Stimulated activated memory B cell treated with anti-CD40 and anti-IgM and Interleukin-4, amounts not matched to agents 10 μg/mL and 1 μg/mL and 100 μg/mL, for 72 hours (primary cell): ENCODE results near the gene HNRNPF.
"Not testable (repeated sequence)": the region's sequence is repeated elsewhere in the genome, so short reads cannot be mapped to it uniquely, and the experiment has no call there.

Experiments
- ATAC-seq: fragments of 150-1000 bp; cut with Tn5 transposase; 2 replicates; pipeline ENCODE4 v1.10.0; 2021
- H3K27ac Mint-ChIP-seq: one replicate; pipeline ENCODE4 v1.8.0; 2022; ENCODE audit warnings: mild to moderate bottlenecking, mixed read lengths
- H3K27me3 Mint-ChIP-seq: one replicate; pipeline ENCODE4 v1.8.0; 2022; ENCODE audit warnings: mixed read lengths
- H3K36me3 Mint-ChIP-seq: one replicate; pipeline ENCODE4 v1.8.0; 2022; ENCODE audit warnings: mixed read lengths
- H3K4me1 Mint-ChIP-seq: one replicate; pipeline ENCODE4 v1.8.0; 2022; ENCODE audit warnings: mixed read lengths
- H3K4me3 Mint-ChIP-seq: one replicate; pipeline ENCODE4 v1.8.0; 2022; ENCODE audit warnings: mild to moderate bottlenecking, moderate library complexity, mixed read lengths
- H3K9me3 Mint-ChIP-seq: one replicate; pipeline ENCODE4 v1.8.0; 2022; ENCODE audit warnings: mixed read lengths

The HNRNPF gene

GRCh38 chr10:43341450-43341849 lies 67.5 kb downstream of the HNRNPF start:
- H3K27ac Mint-ChIP-seq = no peak overlapping the region
- peaks cover 38% of the 10 kb centered on the region for H3K27me3 Mint-ChIP-seq
- no peak for ATAC-seq
- H3K4me1 Mint-ChIP-seq = no peaks in the 10 kb centered on the region
- H3K9me3 Mint-ChIP-seq = no peaks in the 10 kb centered on the region
- no peak overlapping the region for H3K4me3 Mint-ChIP-seq
- no peaks in the 10 kb centered on the region for H3K36me3 Mint-ChIP-seq

- H3K4me3 Mint-ChIP-seq = no peak overlapping the region
- H3K4me1 Mint-ChIP-seq = no peaks in the 10 kb centered on the region
- H3K9me3 Mint-ChIP-seq = no peaks in the 10 kb centered on the region
- H3K36me3 Mint-ChIP-seq = no peaks in the 10 kb centered on the region
- H3K27ac Mint-ChIP-seq = no peak overlapping the region
- no peak for ATAC-seq
- H3K27me3 Mint-ChIP-seq = peaks cover 45% of the 10 kb centered on the region
Measured at GRCh38 chr10:43340619-43341018, 68.4 kb downstream of the HNRNPF start.

DNA sequence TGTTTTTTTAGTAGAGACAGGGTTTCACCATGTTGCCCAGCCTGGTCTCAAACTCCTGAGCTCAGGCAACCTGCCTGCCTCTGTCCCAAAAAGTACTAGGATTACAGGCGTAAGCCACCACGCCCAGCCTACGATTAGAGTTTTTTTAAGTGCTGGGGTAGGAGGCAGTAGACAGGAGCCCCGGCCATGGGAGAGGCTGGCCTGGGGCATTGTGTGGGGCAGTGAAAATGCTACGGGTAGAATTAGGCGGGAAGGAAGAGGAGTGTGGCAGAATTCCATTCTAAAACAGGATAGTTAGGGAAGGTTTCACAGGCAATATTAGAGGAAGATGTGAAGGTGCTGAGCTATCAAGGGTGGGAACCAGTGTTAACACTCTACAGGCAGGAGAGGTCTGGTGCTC lies 68.9 kb downstream of the HNRNPF start:
- no peaks in the 10 kb centered on the region for H3K36me3 Mint-ChIP-seq
- peaks cover 50% of the 10 kb centered on the region for H3K27me3 Mint-ChIP-seq
- no peak overlapping the region for H3K27ac Mint-ChIP-seq
- ATAC-seq = no peak
- H3K4me1 Mint-ChIP-seq = no peaks in the 10 kb centered on the region
- no peaks in the 10 kb centered on the region for H3K9me3 Mint-ChIP-seq
- H3K4me3 Mint-ChIP-seq = no peak overlapping the region

- peaks cover 52% of the 10 kb centered on the region for H3K27me3 Mint-ChIP-seq
- ATAC-seq = no peak
- H3K4me1 Mint-ChIP-seq = no peaks in the 10 kb centered on the region
- H3K9me3 Mint-ChIP-seq = no peaks in the 10 kb centered on the region
- H3K4me3 Mint-ChIP-seq = no peak overlapping the region
- no peak overlapping the region for H3K27ac Mint-ChIP-seq
- no peaks in the 10 kb centered on the region for H3K36me3 Mint-ChIP-seq
Measured at GRCh38 chr10:43339136-43339535, 69.8 kb downstream of the HNRNPF start.

DNA sequence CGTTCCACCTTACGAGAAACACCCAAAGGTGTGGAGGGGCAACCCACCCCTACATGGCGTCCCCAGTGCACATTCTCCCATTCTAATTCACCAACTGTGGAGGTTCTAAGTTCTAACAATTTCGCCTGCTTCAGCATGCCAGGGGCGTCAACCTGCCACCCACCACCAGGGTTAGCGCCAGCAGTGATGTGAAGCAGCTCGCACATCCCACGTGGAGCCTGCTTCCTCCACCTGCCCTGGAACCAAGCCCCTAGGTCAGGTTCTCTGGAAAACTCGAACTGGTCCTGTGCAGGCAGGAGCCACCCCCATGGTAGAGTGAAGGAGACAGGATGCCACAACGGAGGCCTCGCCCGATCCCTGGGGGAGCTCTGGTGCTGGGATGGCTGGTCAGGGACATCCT lies 70.9 kb downstream of the HNRNPF start:
- no peaks in the 10 kb centered on the region for H3K4me1 Mint-ChIP-seq
- no peak for ATAC-seq
- H3K36me3 Mint-ChIP-seq = no peaks in the 10 kb centered on the region
- H3K4me3 Mint-ChIP-seq = no peak overlapping the region
- H3K27ac Mint-ChIP-seq = no peak overlapping the region
- no peaks in the 10 kb centered on the region for H3K9me3 Mint-ChIP-seq
- H3K27me3 Mint-ChIP-seq = peaks cover 52% of the 10 kb centered on the region

DNA sequence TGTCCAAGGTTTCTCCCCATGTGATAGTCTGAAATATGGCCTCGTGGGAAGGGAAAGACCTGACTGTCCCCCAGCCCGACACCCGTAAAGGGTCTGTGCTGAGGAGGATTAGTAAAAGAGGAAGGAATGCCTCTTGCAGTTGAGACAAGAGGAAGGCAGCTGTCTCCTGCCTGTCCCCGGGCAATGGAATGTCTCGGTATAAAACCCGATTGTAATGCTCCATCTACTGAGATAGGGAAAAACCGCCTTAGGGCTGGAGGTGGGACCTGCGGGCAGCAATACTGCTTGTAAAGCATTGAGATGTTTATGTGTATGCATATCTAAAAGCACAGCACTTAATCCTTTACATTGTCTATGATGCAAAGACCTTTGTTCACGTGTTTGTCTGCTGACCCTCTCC lies 71.5 kb downstream of the HNRNPF start:
- ATAC-seq, H3K4me3 Mint-ChIP-seq, H3K36me3 Mint-ChIP-seq, H3K27ac Mint-ChIP-seq, H3K9me3 Mint-ChIP-seq, H3K4me1 Mint-ChIP-seq: not testable (repeated sequence)
- H3K27me3 Mint-ChIP-seq = peaks cover 52% of the 10 kb centered on the region

GRCh38 chr10:43336641-43337318 lies 72.2 kb downstream of the HNRNPF start:
- ATAC-seq = no peak
- peaks cover 5% of the 10 kb centered on the region for H3K4me1 Mint-ChIP-seq

DNA sequence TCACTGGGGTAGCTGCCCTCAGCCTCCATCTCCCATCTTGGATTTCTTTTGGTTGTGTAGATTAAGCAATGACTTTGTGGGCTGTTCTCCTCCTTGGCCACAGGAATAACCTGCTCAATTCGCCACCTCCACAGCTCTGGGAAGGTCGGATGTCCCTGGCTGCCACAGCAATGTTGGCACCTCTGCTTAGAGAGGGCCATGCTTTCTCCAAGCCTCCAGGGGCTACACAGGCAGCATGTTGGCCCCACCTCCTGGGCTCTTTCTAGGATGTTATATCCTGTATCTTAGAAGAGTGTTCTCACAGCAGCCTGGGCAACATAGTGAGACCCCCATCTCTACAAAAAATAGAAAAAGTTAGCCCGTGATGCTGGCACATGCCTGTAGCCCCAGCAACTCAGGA lies 72.9 kb downstream of the HNRNPF start:
- peaks cover 52% of the 10 kb centered on the region for H3K27me3 Mint-ChIP-seq

More at GRCh38 chr10:43336641-43337318, 72.2 kb downstream of the HNRNPF start:
- H3K4me3 Mint-ChIP-seq = no peak overlapping the region
- H3K36me3 Mint-ChIP-seq = no peaks in the 10 kb centered on the region
- H3K9me3 Mint-ChIP-seq = no peaks in the 10 kb centered on the region
- H3K27ac Mint-ChIP-seq = no peak overlapping the region
- peaks cover 52% of the 10 kb centered on the region for H3K27me3 Mint-ChIP-seq

More for the DNA sequence above, 72.9 kb downstream of the HNRNPF start:
- no peaks in the 10 kb centered on the region for H3K9me3 Mint-ChIP-seq
- H3K36me3 Mint-ChIP-seq = no peaks in the 10 kb centered on the region
- no peak for ATAC-seq
- H3K4me3 Mint-ChIP-seq = no peak overlapping the region
- H3K4me1 Mint-ChIP-seq = peaks cover 5% of the 10 kb centered on the region
- H3K27ac Mint-ChIP-seq = no peak overlapping the region
